ENCODE data around the gene PURB. TPM values are rescaled to one million over a fixed set of nuclear protein-coding genes. Genes with fewer than 3 reads are reported as not detected.
"Not testable (repeated sequence)": the region's sequence is repeated elsewhere in the genome, so short reads cannot be mapped to it uniquely, and the experiment has no call there.

PURB gene
- 18.2 and 19.6 TPM in 2 replicates for total RNA-seq

DNA sequence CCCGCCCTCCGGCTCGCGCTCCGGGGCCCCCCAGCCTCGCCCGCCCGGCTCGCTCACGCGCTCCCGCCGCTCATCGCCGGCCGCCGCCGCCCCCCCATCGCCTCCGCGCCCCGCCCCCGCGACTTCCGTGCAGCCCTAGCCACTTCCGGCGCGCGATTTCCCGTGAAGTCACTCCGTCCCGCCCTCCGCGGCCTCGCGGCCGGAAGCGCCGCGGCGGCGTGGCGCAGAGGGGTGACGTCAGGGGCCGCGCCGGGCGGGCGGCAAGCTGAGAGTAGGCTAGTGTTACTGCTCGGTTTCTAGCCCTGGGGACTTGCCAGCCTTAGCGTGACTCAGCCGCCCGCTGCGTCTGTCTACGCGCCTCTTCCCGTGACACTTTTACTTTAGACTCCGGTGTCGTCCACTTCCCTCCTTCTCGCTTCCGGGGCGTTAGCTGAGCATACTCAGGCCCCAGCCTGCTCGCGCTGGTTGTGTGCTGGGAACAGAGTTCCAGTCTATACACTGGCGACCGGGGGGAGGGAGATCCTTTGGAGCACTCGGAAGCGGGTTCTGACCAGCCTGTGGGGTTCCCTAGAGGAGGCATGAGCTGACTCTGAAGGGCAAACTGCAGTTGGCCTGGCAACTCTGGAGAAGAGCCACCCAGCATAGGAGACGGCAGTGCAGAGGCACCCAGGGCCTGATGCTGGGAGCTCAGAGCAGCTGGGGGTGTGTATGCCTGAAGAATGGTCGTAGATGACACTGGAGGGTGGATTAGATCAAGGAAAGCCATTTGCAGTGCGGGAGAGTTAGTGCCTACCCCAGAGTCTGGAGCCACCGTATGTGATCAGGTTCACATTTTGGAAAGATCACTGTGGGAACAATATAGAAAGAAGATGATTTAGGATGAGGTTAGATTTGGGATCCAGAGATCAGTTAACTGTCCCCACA is at the start of gene PURB:
TSS of gene PURB (minus strand) at position 137 of the 924 bp plus-strand sequence. CDS start 182 bp downstream, outside the sequence.
- H3K36me3 ChIP-seq (ENCODE audit: control insufficient read depth, insufficient read depth, low read length), result no peaks in the 10 kb centered on the region
- FAIRE-seq (no peak), DNase-seq (ENCODE audit: low read depth) (peak; percentile 97)
- TF ChIP-seq, protein P1, sequence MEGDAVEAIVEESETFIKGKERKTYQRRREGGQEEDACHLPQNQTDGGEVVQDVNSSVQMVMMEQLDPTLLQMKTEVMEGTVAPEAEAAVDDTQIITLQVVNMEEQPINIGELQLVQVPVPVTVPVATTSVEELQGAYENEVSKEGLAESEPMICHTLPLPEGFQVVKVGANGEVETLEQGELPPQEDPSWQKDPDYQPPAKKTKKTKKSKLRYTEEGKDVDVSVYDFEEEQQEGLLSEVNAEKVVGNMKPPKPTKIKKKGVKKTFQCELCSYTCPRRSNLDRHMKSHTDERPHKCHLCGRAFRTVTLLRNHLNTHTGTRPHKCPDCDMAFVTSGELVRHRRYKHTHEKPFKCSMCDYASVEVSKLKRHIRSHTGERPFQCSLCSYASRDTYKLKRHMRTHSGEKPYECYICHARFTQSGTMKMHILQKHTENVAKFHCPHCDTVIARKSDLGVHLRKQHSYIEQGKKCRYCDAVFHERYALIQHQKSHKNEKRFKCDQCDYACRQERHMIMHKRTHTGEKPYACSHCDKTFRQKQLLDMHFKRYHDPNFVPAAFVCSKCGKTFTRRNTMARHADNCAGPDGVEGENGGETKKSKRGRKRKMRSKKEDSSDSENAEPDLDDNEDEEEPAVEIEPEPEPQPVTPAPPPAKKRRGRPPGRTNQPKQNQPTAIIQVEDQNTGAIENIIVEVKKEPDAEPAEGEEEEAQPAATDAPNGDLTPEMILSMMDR (IDR thresholded peaks at IDR 0.05; ENCODE audit: insufficient read depth, low read length, severe bottlenecking), result no peak
- H3K27me3 ChIP-seq (ENCODE audit: control insufficient read depth, insufficient read depth, low read length), result no peaks in the 10 kb centered on the region
- peak within 1 kb of the TSS; percentile 93 for H3K4me3 ChIP-seq (ENCODE audit: low read depth, low read length)

DNA sequence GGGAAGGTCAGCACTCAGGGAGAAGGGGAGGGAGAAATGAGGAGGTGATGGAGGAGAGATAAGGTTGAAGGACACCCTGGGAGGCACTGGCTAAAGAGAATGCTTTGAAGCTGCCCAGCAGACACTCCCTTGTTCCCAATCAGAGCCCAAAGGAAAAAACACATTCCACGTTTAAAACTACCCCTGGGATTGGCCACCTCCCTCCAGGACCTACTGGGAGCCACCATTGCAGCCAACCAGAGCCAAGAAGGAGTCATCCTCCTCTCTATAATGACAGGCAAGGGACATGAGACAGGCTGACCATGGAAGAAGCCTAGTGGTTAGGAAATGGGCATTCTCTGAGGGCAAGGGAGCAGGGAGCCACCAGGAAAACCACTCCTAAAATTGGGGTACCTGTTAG is 49.7 kb upstream of the PURB start:
- DNase-seq (ENCODE audit: low read depth) (no peak), FAIRE-seq (no peak)
- H3K36me3 ChIP-seq (ENCODE audit: control insufficient read depth, insufficient read depth, low read length), result no peaks in the 10 kb centered on the region
- H3K27me3 ChIP-seq (ENCODE audit: control insufficient read depth, insufficient read depth, low read length), result peaks cover 3% of the 10 kb centered on the region
- TF ChIP-seq, protein P1 (IDR thresholded peaks at IDR 0.05; ENCODE audit: insufficient read depth, low read length, severe bottlenecking), result no peak
- H3K4me3 ChIP-seq (ENCODE audit: low read depth, low read length), result no peak overlapping the region

DNA sequence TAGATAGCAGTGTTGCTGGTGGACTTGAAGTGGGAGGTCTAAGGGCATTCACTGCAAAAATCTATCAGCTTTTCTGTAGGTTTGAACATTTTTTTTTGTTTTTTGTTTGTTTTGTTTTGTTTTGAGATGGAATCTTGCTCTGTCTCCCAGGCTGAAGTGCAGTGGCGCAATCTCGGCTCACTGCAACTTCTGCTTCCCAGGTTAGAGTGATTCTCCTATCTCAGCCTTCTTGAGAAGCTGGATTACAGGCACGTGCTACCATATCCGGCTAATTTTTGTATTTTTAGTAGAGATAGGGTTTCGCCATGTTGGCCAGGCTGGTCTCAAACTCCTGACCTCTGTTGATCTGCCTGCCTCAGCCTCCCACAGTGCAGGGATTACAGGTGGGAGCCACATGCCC is 49.2 kb upstream of the PURB start:
- not testable (repeated sequence) for H3K36me3 ChIP-seq (ENCODE audit: control insufficient read depth, insufficient read depth, low read length); DNase-seq (ENCODE audit: low read depth); H3K4me3 ChIP-seq (ENCODE audit: low read depth, low read length); H3K27me3 ChIP-seq (ENCODE audit: control insufficient read depth, insufficient read depth, low read length); FAIRE-seq

DNA sequence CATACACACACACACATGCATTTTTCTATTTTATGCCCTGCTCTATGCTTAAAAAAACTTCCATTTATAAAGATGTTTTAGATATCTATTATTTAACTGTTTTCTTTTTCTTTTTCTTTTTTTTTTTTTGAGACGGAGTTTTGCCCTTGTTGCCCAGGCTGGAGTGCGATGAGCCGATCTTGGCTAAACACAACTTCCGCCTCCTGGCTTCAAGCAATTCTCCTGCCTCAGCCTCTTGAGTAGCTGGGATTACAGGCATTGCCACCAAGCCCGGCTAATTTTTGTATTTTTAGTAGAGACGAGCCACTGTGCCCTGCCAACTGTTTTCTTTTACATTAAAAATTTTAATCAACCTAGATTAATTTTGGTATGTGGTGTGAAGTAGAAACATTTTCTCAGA is 45.6 kb upstream of the PURB start:
- Histone ChIP-seq H3K4me3 (ENCODE audit: low read depth, low read length) (no peak overlapping the region), H3K27me3 (ENCODE audit: control insufficient read depth, insufficient read depth, low read length) (peaks cover 1% of the 10 kb centered on the region), H3K36me3 (ENCODE audit: control insufficient read depth, insufficient read depth, low read length) (no peaks in the 10 kb centered on the region)
- FAIRE-seq (no peak), DNase-seq (ENCODE audit: low read depth) (no peak)
- TF ChIP-seq, protein P1 (IDR thresholded peaks at IDR 0.05; ENCODE audit: insufficient read depth, low read length, severe bottlenecking), result no peak

DNA sequence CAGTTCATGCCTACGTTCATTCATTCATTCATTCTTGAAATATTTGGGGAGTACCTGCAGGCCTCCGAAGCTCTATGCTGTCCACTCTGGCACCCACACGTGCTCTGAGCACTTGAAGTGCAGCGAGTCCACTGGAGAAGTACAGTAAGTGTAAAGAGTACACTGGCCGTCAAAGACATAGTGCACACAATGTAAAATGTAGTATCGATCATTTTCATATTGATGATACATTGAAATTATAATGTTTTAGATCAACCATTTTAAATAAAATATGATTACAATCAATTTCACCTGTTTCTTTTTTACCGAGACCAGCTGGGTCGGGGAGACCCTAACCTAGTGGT is 37.0 kb upstream of the PURB start:
- no peak for DNase-seq (ENCODE audit: low read depth)
- TF ChIP-seq, protein P1 (IDR thresholded peaks at IDR 0.05; ENCODE audit: insufficient read depth, low read length, severe bottlenecking), result no peak
- no peak for FAIRE-seq

DNA sequence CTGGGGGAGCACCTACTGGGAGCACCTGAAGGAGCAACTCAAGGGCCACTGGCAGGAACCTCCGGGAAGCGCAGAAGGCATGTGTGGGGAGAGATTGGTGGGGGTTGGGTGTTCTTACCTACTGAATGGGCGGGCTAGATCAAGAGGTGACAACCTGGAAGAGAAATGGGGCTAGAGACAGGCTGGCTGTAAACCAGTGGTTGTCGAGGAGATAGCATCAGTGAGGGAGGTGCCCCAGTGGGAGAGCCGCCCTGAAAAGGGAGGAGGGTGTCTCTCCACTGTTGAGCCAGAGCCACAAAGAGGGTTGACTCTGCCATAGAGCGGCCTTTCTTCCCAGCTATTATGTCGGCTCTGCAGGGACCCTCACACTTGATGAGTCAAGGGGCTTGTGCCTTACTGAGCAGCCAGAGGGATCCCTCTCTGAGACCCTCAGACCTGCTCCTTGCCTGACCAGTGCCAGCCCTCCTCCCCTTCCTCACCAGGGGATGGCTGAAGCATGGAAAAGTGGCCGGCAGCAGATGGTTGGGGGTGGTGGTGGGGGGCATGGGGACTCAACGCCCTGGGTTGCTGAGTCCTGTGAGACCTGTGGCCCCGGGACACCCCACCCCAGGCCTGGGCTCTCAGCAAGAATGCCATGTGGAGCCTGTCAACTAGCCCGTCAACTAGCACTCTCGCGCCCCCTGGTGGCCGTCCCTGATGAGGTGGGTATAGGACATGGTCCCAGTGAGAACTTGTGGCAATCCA is 36.4 kb upstream of the PURB start:
- DNase-seq (ENCODE audit: low read depth), result peak; percentile 56
- no peaks in the 10 kb centered on the region for H3K36me3 ChIP-seq (ENCODE audit: control insufficient read depth, insufficient read depth, low read length)
- FAIRE-seq, result no peak

More for the DNA sequence above, 37.0 kb upstream of the PURB start:
- Histone ChIP-seq H3K4me3 (ENCODE audit: low read depth, low read length) (no peak overlapping the region), H3K36me3 (ENCODE audit: control insufficient read depth, insufficient read depth, low read length) (no peaks in the 10 kb centered on the region), H3K27me3 (ENCODE audit: control insufficient read depth, insufficient read depth, low read length) (no peaks in the 10 kb centered on the region)

More for the DNA sequence above, 36.4 kb upstream of the PURB start:
- no peaks in the 10 kb centered on the region for H3K27me3 ChIP-seq (ENCODE audit: control insufficient read depth, insufficient read depth, low read length)
- no peak overlapping the region for H3K4me3 ChIP-seq (ENCODE audit: low read depth, low read length)
- TF ChIP-seq, protein P1 (IDR thresholded peaks at IDR 0.05; ENCODE audit: insufficient read depth, low read length, severe bottlenecking), result peak; percentile 90

All from bronchial epithelial cell (primary cell).